ENCODE results near the gene SPDYE6. TPM values are rescaled to one million over a fixed set of nuclear protein-coding genes. Genes with fewer than 3 reads are reported as not detected.
A peak's percentile ranks its signal among the peaks of the same experiment; 100 is the strongest.

The SPDYE6 gene
- total RNA-seq, 1 donor from 2014 or later: not detected

DNA sequence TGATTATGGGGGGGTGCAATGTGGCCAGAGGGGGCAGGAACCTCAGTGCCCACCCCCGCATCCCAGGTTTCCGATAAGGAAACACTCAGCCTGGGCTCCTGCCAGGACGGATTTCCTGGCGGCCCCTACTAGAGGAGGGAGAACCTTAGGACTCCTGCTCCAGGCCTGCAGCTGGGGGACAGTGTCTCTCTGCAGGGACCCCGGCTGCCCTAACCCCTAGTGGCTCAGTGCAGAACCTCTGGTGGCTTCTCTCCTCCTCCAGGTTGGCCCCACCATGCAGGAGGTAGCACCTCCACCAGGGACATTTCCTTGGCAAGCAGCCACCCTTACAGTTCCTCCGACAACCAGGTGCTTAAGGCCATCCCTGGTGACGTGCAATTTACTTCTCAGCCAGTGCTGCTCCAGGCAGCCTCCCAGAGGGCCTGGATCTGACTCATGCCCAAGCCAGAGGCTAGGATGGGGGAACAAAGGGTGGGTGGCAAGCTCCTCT, 37.7 kb downstream of the SPDYE6 start:
- Mint-ChIP-seq H3K36me3 (ENCODE audit: low read depth) (no peaks in the 10 kb centered on the region), H3K27me3 (ENCODE audit: low read depth) (peaks cover 2% of the 10 kb centered on the region), H3K4me3 (ENCODE audit: unreplicated experiment) (no peak overlapping the region), H3K4me1 (ENCODE audit: low read depth) (no peaks in the 10 kb centered on the region), H3K9me3 (ENCODE audit: low read depth) (no peaks in the 10 kb centered on the region), H3K27ac (ENCODE audit: unreplicated experiment) (no peak overlapping the region)
- DNase-seq (ENCODE audit: low spot score): no peak
- TF ChIP-seq, protein P1, sequence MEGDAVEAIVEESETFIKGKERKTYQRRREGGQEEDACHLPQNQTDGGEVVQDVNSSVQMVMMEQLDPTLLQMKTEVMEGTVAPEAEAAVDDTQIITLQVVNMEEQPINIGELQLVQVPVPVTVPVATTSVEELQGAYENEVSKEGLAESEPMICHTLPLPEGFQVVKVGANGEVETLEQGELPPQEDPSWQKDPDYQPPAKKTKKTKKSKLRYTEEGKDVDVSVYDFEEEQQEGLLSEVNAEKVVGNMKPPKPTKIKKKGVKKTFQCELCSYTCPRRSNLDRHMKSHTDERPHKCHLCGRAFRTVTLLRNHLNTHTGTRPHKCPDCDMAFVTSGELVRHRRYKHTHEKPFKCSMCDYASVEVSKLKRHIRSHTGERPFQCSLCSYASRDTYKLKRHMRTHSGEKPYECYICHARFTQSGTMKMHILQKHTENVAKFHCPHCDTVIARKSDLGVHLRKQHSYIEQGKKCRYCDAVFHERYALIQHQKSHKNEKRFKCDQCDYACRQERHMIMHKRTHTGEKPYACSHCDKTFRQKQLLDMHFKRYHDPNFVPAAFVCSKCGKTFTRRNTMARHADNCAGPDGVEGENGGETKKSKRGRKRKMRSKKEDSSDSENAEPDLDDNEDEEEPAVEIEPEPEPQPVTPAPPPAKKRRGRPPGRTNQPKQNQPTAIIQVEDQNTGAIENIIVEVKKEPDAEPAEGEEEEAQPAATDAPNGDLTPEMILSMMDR (IDR thresholded peaks at IDR 0.05): no peak

DNA sequence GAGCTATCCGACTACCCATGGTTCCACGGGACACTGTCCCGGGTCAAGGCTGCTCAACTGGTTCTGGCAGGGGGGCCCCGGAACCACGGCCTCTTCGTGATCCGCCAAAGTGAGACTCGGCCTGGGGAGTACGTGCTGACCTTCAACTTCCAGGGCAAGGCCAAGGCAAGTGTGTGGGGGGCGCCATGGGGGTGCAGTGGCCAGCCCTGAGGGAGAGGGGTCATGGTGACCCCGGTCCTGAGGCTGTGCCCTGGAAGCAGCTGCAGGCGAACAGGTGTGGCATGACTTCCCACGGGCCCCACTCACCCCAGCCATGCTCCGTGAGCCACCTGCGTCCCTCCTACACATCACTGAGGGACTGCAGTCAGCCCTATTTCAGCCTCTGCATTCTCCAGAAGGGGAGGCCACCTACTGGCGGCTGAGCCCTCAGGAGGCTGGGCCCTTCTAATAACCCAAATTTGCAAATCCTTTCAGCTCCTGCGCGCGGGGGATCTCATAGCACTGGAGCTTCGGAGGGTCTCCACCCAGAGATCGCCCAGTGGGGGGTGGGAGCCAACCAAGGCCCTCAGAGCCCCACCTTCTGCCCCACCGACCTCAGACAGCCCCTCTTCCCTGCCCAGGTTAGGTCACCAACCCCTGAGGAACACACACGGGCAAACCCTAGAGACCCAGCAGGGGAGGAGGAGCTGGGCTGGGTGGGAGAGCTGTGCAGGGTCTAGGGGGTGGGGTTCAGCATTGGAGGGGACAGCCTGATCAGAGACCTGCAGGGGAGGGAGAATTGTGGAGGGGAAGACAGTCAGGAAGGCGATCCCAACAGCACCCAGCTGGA, 38.8 kb downstream of the SPDYE6 start:
- Mint-ChIP-seq H3K27me3 (ENCODE audit: low read depth) (no peaks in the 10 kb centered on the region), H3K4me1 (ENCODE audit: low read depth) (no peaks in the 10 kb centered on the region), H3K27ac (ENCODE audit: unreplicated experiment) (no peak overlapping the region), H3K4me3 (ENCODE audit: unreplicated experiment) (no peak overlapping the region), H3K36me3 (ENCODE audit: low read depth) (no peaks in the 10 kb centered on the region), H3K9me3 (ENCODE audit: low read depth) (no peaks in the 10 kb centered on the region)
- no peak for DNase-seq (ENCODE audit: low spot score)
- TF ChIP-seq, protein P1 (IDR thresholded peaks at IDR 0.05): peak; percentile 14

DNA sequence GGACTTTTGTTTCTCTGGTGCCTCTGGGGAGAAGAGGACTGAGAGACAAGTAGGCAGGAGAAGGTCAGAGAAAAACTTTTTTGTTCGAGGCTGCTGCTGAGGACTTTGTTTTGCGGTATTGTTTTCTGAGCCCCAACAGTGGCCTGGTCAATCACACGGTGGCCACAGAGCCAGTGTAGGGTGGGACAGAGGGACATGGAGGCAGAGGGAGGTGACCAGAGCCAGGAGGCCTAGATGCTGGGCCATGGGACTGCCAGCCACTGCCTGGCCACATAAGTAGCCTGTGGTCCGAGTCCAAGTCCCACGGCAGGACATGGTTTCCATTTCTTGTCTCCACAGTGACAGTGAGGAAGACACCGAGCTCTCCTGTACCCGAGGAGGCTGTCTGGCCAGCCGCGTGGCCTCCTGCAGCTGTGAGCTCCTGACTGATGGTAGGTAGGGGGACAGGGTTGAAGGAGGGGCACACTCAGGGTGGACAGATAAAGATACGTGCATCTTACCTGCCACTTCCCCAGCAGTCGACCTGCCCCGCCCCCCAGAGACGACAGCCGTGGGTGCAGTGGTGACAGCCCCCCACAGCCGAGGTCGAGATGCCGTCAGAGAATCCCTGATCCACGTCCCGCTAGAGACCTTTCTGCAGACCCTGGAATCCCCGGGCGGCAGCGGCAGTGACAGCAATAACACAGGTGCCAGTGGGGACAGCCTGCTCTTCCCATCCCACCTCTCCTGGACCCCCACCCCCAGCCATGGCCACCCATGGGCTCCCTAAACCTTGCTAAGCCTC, 42.1 kb downstream of the SPDYE6 start:
- DNase-seq (ENCODE audit: low spot score): no peak

DNA sequence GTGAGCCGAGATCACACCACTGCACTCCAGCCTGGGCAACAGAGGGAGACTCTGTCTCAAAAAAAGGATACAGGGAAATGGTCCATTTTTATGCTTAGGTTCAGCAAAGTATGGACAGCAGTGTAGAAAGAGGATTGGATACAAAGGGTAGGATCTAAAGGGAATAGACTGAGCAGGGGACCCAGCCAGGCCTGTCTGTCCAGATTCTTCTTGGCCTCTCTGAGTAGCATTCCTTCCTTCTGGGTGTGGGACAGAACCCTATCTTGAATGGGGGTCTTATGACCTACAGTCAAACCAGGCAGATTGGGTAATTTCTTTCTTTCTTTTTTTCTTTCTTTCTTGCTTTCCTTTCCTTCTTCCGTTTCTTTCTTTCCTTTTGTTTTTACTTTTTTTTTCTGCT, 43.9 kb downstream of the SPDYE6 start:
- no peaks in the 10 kb centered on the region for H3K36me3 Mint-ChIP-seq (ENCODE audit: low read depth)
- TF ChIP-seq, protein P1 (IDR thresholded peaks at IDR 0.05): no peak
- no peak overlapping the region for H3K27ac Mint-ChIP-seq (ENCODE audit: unreplicated experiment)
- H3K4me3 Mint-ChIP-seq (ENCODE audit: unreplicated experiment): no peak overlapping the region
- H3K4me1 Mint-ChIP-seq (ENCODE audit: low read depth): peaks cover 2% of the 10 kb centered on the region
- no peak for DNase-seq (ENCODE audit: low spot score)
- H3K9me3 Mint-ChIP-seq (ENCODE audit: low read depth): no peaks in the 10 kb centered on the region
- no peaks in the 10 kb centered on the region for H3K27me3 Mint-ChIP-seq (ENCODE audit: low read depth)

More for the DNA sequence above, 42.1 kb downstream of the SPDYE6 start:
- no peak overlapping the region for H3K27ac Mint-ChIP-seq (ENCODE audit: unreplicated experiment)
- no peaks in the 10 kb centered on the region for H3K27me3 Mint-ChIP-seq (ENCODE audit: low read depth)
- no peaks in the 10 kb centered on the region for H3K9me3 Mint-ChIP-seq (ENCODE audit: low read depth)
- no peaks in the 10 kb centered on the region for H3K36me3 Mint-ChIP-seq (ENCODE audit: low read depth)
- H3K4me1 Mint-ChIP-seq (ENCODE audit: low read depth): no peaks in the 10 kb centered on the region
- TF ChIP-seq, protein P1 (IDR thresholded peaks at IDR 0.05): no peak
- H3K4me3 Mint-ChIP-seq (ENCODE audit: unreplicated experiment): no peak overlapping the region

DNA sequence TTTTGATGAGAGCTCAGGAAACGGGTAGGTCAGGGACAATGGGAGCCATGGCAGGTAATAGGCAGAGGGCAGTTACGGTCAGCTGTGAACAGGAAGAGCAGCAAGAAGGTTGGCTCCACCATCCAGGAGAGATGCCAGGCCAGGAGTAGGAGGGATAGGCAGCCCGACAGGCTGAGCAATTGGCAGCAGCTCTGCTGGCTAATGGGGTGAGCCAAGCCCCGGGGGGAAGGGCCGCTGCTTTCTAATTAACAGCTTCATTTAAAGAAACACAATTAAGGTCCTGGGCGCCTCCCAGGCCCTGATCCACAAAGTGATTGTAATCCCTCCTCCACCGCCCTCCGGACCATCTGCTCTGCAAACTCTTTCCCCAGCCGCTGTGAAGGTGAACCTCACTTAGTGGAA, 45.8 kb downstream of the SPDYE6 start:
- Mint-ChIP-seq H3K4me1 (ENCODE audit: low read depth) (peaks cover 12% of the 10 kb centered on the region), H3K4me3 (ENCODE audit: unreplicated experiment) (no peak overlapping the region), H3K27me3 (ENCODE audit: low read depth) (no peaks in the 10 kb centered on the region), H3K9me3 (ENCODE audit: low read depth) (no peaks in the 10 kb centered on the region), H3K36me3 (ENCODE audit: low read depth) (no peaks in the 10 kb centered on the region), H3K27ac (ENCODE audit: unreplicated experiment) (no peak overlapping the region)
- no peak for DNase-seq (ENCODE audit: low spot score)
- TF ChIP-seq, protein P1 (IDR thresholded peaks at IDR 0.05): no peak
